Erythroblast (primary cell): Measurements from ENCODE around the gene KRTAP10-5.

ENCODE experiments used
- DNase-seq, 2 experiments: peaks; one replicate each; lab custom pipeline; 2025; lab: John Stamatoyannopoulos, UW
- GATA1 ChIP-seq: IDR thresholded peaks from 2 replicates; pipeline ENCODE4 v1.6.1; 2011; ENCODE audit warnings: low read depth, mild to moderate bottlenecking, control low read depth, low read length, moderate library complexity
- POLR2A ChIP-seq: IDR thresholded peaks from 2 replicates; pipeline ENCODE4 v1.6.1; 2011; ENCODE audit warnings: mild to moderate bottlenecking, low read length

The KRTAP10-5 gene

GRCh38 chr21:44547656-44548331 is 32.6 kb downstream of the KRTAP10-5 start:
- no peak for DNase-seq
- no peak for TF ChIP-seq POLR2A
- TF ChIP-seq GATA1: no peak

DNA sequence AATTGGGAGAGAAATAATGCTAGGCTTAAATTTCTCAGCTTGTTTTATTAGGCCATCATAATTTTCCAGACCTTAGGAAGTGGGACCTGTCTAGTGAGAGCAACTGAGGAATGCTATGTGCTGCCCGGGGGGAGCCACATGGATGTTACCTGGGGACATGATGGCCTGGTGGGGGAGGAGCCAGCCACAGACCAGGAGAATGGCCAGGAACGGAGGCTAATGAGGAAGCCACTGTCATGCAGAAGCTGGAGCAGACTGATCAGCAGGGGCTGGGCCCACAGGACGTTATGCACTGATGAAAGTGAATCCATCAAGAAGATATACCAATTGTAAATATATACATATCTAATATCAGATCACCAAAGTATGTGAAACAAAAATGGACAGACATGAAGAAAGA is 35.8 kb downstream of the KRTAP10-5 start:
- no peak for DNase-seq
- TF ChIP-seq POLR2A: no peak
- no peak for TF ChIP-seq GATA1

- no peak for DNase-seq
- TF ChIP-seq GATA1: no peak
- no peak for TF ChIP-seq POLR2A
Observed at GRCh38 chr21:44542716-44543115, 37.7 kb downstream of the KRTAP10-5 start.

GRCh38 chr21:44540741-44541288 is 39.6 kb downstream of the KRTAP10-5 start:
- TF ChIP-seq GATA1: no peak
- TF ChIP-seq POLR2A: no peak
- no peak for DNase-seq

- TF ChIP-seq GATA1 (no peak), POLR2A (no peak)
- DNase-seq: no peak
Observed at GRCh38 chr21:44539991-44540666, 40.3 kb downstream of the KRTAP10-5 start, which contains the start of gene KRTAP10-1. Gene KRTAP10-1, minus strand, starts transcription at chr21:44540195. Its CDS starts 45 bp downstream, at chr21:44540150.

GRCh38 chr21:44539046-44539445 is 41.4 kb downstream of the KRTAP10-5 start:
- no peak for DNase-seq
- TF ChIP-seq POLR2A: no peak
- no peak for TF ChIP-seq GATA1

- DNase-seq: no peak
Observed at GRCh38 chr21:44537930-44538911, 42.2 kb downstream of the KRTAP10-5 start.

GRCh38 chr21:44535963-44536362 is 44.4 kb downstream of the KRTAP10-5 start:
- DNase-seq: no peak
- no peak for TF ChIP-seq POLR2A
- no peak for TF ChIP-seq GATA1

More at GRCh38 chr21:44537930-44538911, 42.2 kb downstream of the KRTAP10-5 start:
- no peak for TF ChIP-seq GATA1
- no peak for TF ChIP-seq POLR2A

GRCh38 chr21:44534688-44535087 is 45.7 kb downstream of the KRTAP10-5 start:
- no peak for TF ChIP-seq POLR2A
- TF ChIP-seq GATA1: no peak
- DNase-seq: no peak

DNA sequence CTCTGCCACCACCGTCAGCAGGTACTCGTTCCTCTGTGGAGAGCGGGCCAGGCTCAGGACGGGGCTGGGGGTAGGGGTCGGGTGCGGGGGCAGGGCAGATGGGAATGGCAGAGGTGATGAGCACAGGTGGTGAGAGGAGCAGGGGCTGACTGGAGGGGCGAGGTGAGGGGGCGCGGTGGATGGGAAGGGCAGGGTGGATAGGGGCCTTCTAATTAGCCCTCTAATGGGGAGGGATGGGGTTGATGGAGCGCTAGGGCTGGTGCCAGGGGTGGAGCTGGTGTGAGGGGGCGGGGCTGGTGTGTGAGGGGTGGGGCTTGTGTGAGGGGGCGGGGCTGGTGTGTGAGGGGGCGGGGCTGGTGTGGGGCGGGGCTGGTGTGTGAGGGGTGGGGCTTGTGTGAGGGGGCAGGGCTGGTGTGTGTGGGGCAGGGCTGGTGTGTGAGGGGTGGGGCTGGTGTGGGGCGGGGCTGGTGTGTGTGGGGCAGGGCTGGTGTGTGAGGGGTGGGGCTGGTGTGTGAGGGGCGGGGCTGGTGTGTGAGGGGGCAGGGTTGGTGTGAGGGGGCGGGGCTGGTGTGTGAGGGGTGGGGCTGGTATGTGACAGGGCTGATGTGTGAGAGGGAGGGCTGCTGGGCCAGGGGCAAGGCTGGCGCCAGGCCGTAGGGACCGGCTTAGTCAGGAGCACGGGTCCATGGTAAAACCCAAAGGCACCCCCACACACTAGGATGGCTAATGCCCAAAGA is 46.3 kb downstream of the KRTAP10-5 start:
- DNase-seq: peak in 1 of 2 experiments; percentile 8
- no peak for TF ChIP-seq POLR2A

DNA sequence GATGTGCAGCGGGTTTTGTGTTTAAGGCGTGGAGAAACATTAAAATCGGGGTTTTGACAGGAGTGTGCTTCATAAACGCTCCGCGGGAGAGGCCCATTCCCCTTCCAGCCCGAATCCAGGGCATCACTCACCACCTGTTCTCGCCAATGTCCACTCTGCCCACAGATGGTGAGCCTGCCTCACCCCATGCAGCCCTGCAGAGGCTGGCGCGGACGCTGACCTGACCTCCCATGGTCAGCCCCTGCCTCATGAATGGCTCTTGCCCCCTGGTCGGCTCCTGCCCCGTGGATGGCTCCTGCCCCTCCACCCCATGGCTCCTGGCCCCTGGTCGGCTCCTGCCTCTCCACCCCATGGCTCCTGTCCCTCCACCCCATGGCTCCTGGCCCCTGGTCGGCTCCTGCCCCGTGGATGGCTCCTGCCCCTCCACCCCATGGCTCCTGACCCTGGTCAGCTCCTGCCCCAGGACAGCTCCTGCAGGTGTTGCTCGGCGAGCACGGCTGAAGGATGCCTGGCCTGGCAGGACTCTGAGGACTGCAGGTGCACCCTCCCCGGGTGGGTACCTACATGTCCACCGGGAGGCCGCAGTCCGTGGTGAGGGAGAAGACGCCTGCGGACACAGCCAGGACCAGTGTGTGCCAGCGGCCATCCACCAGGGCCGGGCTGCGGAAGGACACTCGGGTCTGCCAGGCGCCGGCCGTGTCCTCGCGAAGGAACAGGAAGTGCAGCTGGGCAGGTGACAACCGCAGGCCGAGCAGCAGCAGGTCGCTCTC is 47.1 kb downstream of the KRTAP10-5 start:
- DNase-seq: no peak
- TF ChIP-seq POLR2A (no peak), GATA1 (no peak)

DNA sequence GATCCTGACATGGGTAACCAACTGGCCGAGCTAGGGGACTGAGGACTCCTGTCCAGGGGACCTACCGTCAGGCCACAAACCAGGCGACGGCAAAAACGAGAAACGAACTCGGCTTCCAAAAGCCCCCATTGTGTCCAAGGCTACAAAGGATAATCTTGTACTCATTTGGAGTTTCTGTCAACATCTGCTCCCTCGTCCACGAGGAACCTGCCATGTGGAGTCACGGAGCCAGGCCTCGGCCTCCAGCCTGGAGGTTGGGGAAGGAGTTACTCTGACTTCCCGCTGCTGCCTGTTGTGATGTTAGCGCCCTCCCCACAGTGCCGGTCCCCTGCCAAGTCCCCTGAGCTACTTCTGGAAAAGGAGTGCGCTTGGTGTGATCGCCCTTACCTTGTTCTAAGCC is 47.7 kb downstream of the KRTAP10-5 start:
- no peak for TF ChIP-seq POLR2A
- no peak for TF ChIP-seq GATA1
- DNase-seq: no peak
